Glomerular endothelial cell (primary cell): Measurements from ENCODE around the gene MAG. TPM values are rescaled to one million over a fixed set of nuclear protein-coding genes. Genes with fewer than 3 reads are reported as not detected.
"Not testable (repeated sequence)": the region's sequence is repeated elsewhere in the genome, so short reads cannot be mapped to it uniquely, and the experiment has no call there.

ENCODE experiments used
- DNase-seq: peaks from one replicate; pipeline ENCODE4 v3.0.0-alpha.2; 2011; ENCODE audit warnings: low read depth, low spot score; ENCODE audit errors: extremely low read depth
- total RNA-seq: library from RNA; depleted of rRNA; stranded (reverse); fragments of >200 nt; gene quantifications from 2 replicates; pipeline ENCODE4 v1.2.3, GENCODE V29; 2015

MAG gene
- total RNA-seq, 1 donor from 2014 or later, result not detected

GRCh38 chr19:35279985-35280821 is 11.8 kb upstream of the MAG start:
- DNase-seq, result no peak

GRCh38 chr19:35281303-35281702 is 10.7 kb upstream of the MAG start:
- DNase-seq, result no peak

- DNase-seq, result no peak
Observed at GRCh38 chr19:35284153-35285094, 7.5 kb upstream of the MAG start.

- no peak for DNase-seq
Observed at GRCh38 chr19:35285095-35285449, 6.9 kb upstream of the MAG start.

GRCh38 chr19:35285465-35285864 is 6.5 kb upstream of the MAG start:
- not testable (repeated sequence) for DNase-seq

- not testable (repeated sequence) for DNase-seq
Observed at GRCh38 chr19:35286101-35286500, 5.9 kb upstream of the MAG start.

- DNase-seq, result no peak
Observed at GRCh38 chr19:35287713-35288112, 4.2 kb upstream of the MAG start.

- no peak for DNase-seq
Observed at GRCh38 chr19:35288331-35288730, 3.6 kb upstream of the MAG start.

GRCh38 chr19:35288906-35289305 is 3.1 kb upstream of the MAG start:
- no peak for DNase-seq

GRCh38 chr19:35290381-35291127 is 1.4 kb upstream of the MAG start:
- DNase-seq, result no peak

GRCh38 chr19:35291259-35291658 is 702 bp upstream of the MAG start:
- no peak for DNase-seq

- DNase-seq, result no peak
Observed at GRCh38 chr19:35292421-35293362, 731 bp downstream of the MAG start.

- no peak for DNase-seq
Observed at GRCh38 chr19:35293363-35293739, 1.4 kb downstream of the MAG start.

- DNase-seq, result no peak
Observed at GRCh38 chr19:35293808-35294207, 1.8 kb downstream of the MAG start.

GRCh38 chr19:35294328-35294727 is 2.4 kb downstream of the MAG start:
- no peak for DNase-seq

- DNase-seq, result no peak
Observed at GRCh38 chr19:35294859-35295791, 3.2 kb downstream of the MAG start.

- no peak for DNase-seq
Observed at GRCh38 chr19:35295792-35296462, 4.0 kb downstream of the MAG start.
